Neural crest cell (in vitro differentiated cells): ENCODE data around the gene DNAH3. TPM values are rescaled to one million over a fixed set of nuclear protein-coding genes. Genes with fewer than 3 reads are reported as not detected.

Source experiments
- DNase-seq: peaks from one replicate; pipeline ENCODE4 v3.0.0; 2021; ENCODE audit warnings: low read depth, mixed read lengths, low spot score
- H3K27ac Mint-ChIP-seq: one replicate; pipeline ENCODE4 v1.8.0; 2021; ENCODE audit warnings: mild to moderate bottlenecking, mixed read lengths; ENCODE audit not compliant: unreplicated experiment
- H3K27me3 Mint-ChIP-seq: 2 replicates; pipeline ENCODE4 v1.8.0; 2021; ENCODE audit warnings: low read depth, mild to moderate bottlenecking, mixed read lengths
- H3K36me3 Mint-ChIP-seq: 2 replicates; pipeline ENCODE4 v1.8.0; 2021; ENCODE audit warnings: low read depth, mild to moderate bottlenecking, mixed read lengths
- H3K4me1 Mint-ChIP-seq: 2 replicates; pipeline ENCODE4 v1.8.0; 2021; ENCODE audit warnings: mixed read lengths
- H3K4me3 Mint-ChIP-seq: one replicate; pipeline ENCODE4 v1.8.0; 2021; ENCODE audit warnings: mild to moderate bottlenecking, mixed read lengths
- H3K9me3 Mint-ChIP-seq: 2 replicates; pipeline ENCODE4 v1.8.0; 2021; ENCODE audit warnings: mixed read lengths
- total RNA-seq: library from RNA; stranded (reverse); gene quantifications from 2 replicates; pipeline ENCODE4 v1.2.1, GENCODE V29; 2021
- TF ChIP-seq, protein P1 (sequence below): fragments of 200-600 bp; sonication (generic); conservative IDR thresholded peaks from 2 replicates; pipeline ENCODE4 v1.5.0; 2021; ENCODE audit warnings: antibody characterized with exemption, mild to moderate bottlenecking

DNAH3 gene
- total RNA-seq, 1 donor from 2014 or later, result 0.07 TPM

DNA sequence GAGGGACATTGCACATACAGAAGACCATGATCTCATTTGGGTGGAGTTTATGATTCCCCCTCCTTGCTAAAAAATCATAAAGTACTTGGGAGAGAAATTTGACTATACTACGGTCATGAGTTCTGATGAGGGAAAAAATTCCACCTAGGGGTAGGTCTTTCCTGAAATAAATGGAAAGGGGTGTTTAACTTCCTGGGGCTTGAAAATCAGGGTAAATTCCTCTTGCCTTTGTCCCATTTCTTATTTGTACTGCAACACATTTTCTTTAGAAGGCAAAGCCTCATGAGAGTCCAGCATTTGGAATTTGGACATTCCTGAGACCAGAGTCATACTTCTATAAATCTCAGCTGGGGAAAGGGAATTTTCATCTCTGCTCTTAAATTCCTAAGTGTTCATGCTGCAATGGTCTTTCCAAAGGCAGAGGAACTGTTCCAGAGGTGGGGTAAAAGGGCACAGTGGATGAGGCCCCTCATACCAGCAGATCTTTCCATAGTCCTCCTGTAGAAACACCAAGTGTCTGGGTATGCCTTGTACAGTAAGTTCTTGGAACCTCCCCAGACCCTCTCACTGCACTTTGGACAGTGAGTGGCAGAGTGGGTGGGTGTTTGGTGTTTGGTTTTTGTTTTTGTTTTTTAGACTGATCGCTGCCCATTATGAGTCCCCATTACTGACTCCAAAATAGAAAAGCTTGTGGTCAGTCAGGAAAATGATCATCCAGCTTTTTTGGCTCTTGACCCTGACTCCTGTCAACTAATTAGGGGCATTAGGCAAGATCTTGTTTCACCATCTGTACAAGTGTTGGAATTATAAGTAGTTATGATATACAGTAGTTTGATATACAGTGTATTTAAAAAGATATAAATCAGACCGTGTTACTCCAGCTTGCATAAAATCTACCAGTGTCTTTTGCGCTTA is 244.0 kb downstream of the DNAH3 start:
- Mint-ChIP-seq H3K27me3 (no peaks in the 10 kb centered on the region), H3K27ac (no peak overlapping the region), H3K36me3 (no peaks in the 10 kb centered on the region), H3K4me1 (peaks cover 26% of the 10 kb centered on the region), H3K9me3 (no peaks in the 10 kb centered on the region), H3K4me3 (no peak overlapping the region)
- no peak for DNase-seq
- TF ChIP-seq, protein P1, sequence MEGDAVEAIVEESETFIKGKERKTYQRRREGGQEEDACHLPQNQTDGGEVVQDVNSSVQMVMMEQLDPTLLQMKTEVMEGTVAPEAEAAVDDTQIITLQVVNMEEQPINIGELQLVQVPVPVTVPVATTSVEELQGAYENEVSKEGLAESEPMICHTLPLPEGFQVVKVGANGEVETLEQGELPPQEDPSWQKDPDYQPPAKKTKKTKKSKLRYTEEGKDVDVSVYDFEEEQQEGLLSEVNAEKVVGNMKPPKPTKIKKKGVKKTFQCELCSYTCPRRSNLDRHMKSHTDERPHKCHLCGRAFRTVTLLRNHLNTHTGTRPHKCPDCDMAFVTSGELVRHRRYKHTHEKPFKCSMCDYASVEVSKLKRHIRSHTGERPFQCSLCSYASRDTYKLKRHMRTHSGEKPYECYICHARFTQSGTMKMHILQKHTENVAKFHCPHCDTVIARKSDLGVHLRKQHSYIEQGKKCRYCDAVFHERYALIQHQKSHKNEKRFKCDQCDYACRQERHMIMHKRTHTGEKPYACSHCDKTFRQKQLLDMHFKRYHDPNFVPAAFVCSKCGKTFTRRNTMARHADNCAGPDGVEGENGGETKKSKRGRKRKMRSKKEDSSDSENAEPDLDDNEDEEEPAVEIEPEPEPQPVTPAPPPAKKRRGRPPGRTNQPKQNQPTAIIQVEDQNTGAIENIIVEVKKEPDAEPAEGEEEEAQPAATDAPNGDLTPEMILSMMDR, result no peak

DNA sequence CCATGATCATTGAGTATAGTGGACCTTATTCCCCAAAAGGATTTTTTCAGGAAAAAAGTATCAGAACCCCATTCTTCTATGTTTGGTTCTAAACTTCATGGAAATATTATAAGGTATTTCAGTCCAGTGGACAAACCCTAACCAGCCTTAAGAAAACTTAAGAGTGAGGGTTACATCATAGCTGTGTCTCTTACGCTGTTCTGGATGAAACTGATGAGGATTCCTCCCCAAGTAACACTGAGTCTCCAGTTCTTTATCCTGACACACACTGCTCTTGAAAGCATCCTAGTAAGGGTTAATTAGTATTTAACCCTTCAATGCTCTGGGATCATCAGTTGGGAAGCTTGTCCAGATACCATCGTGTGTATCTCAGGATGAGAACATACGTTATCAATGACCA is 245.1 kb downstream of the DNAH3 start:
- Mint-ChIP-seq H3K4me3 (no peak overlapping the region), H3K4me1 (peaks cover 33% of the 10 kb centered on the region), H3K27me3 (no peaks in the 10 kb centered on the region), H3K27ac (no peak overlapping the region), H3K9me3 (no peaks in the 10 kb centered on the region), H3K36me3 (no peaks in the 10 kb centered on the region)
- no peak for DNase-seq
- TF ChIP-seq, protein P1, result no peak

DNA sequence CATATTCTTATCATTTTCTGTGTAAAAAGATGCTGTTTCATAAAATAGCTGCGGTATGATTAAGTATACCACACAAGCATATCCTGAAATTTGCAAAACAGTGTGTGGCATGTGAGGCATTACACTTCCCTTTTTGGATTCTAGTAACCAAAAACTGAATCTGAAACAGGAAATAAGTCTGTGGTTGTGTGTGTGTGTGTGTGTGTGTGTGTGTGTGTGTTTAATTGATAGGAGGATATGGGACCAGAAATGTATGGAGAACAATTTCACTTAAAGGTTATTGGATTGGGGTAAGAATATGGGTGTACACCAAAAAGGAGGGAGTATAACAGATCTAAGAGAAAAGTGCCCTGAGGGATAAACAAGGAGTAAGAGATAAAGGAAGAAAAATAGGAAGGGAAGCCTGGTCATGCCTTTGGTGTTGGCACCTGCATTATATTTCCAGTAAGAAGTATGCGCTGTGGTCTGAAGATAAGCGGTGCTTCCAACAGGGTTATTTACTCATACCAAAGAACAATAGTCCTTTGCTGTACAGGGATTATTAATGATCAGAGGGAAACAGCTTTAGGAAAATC is 246.1 kb downstream of the DNAH3 start:
- Mint-ChIP-seq H3K27ac (no peak overlapping the region), H3K4me3 (no peak overlapping the region), H3K36me3 (no peaks in the 10 kb centered on the region), H3K9me3 (no peaks in the 10 kb centered on the region), H3K4me1 (peaks cover 37% of the 10 kb centered on the region), H3K27me3 (no peaks in the 10 kb centered on the region)
- TF ChIP-seq, protein P1, result no peak
- DNase-seq, result no peak

DNA sequence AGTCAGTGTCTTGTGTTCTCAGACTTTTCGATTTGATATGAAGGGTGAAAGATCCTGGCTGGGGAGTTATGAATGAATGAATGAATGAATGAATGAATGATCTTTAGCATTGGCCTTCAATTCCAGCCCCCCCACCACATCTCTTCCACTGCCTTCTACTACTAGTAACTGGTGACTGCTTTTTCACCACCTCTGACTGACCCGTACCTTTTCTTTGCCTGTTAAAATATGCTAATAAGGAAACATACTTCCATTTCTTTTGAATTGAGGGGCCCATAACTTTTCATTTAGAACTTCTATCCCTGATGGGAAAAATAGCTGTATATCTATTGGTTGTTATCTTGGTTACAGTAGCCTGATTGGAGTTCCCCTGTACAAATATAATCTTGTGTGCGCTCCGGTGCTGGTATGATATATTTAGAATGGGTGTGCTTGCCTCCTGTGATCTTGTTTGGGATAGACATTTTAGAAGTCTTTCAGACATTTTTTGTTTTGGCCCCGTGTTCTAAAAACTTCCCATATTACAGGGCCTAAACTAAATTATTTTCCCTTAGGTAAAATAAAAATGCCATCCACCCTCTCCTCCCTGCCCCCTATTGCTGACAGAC is 246.6 kb downstream of the DNAH3 start:
- no peak overlapping the region for H3K27ac Mint-ChIP-seq
- peak overlapping the region; percentile 69 for H3K4me3 Mint-ChIP-seq
- TF ChIP-seq, protein P1, result no peak
- DNase-seq, result no peak
- H3K9me3 Mint-ChIP-seq, result no peaks in the 10 kb centered on the region
- H3K27me3 Mint-ChIP-seq, result no peaks in the 10 kb centered on the region
- peaks cover 42% of the 10 kb centered on the region for H3K4me1 Mint-ChIP-seq
- no peaks in the 10 kb centered on the region for H3K36me3 Mint-ChIP-seq

DNA sequence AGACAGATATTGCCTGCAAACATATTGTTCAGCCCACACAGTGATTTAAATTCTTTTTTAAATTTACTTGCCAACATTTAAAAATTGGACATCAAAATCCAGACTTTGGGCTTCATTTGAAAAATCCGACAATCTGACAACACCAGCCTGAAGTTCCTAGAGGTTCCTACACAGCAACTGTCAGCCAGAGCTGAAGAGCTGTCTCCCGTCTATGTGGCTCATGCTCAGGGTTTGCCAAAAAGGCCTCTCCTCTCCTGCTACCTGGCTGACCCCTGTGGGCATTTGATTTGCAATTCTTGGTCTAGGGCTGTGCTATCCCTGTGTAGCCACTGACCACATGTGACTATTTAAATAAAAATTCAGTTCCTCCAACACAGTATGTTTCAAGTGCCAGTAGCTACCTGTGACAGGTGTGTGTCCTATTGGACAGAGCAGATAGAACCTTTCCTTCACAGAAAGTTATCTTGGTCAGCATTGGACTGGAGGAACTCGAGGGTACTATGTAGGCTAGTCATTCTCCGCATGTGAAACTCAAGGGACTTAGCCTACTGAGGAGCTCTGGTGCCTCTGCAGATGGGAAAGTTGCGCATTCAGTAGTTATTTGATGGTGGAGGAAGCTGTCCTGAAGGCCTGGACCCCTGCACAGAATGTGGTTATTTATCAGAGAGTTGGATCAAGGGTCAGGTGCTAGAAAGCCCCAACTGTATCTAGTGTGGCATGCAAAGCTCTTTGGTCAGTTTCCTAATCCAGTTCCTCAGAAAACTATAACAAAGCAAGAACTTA is 247.3 kb downstream of the DNAH3 start:
- no peaks in the 10 kb centered on the region for H3K9me3 Mint-ChIP-seq
- no peaks in the 10 kb centered on the region for H3K36me3 Mint-ChIP-seq
- peak overlapping the region; percentile 69 for H3K4me3 Mint-ChIP-seq
- no peak overlapping the region for H3K27ac Mint-ChIP-seq
- TF ChIP-seq, protein P1, result no peak
- no peaks in the 10 kb centered on the region for H3K27me3 Mint-ChIP-seq
- H3K4me1 Mint-ChIP-seq, result peaks cover 49% of the 10 kb centered on the region
- DNase-seq, result no peak
